ENCODE measurements around the gene IP6K3.

Gene IP6K3

DNA sequence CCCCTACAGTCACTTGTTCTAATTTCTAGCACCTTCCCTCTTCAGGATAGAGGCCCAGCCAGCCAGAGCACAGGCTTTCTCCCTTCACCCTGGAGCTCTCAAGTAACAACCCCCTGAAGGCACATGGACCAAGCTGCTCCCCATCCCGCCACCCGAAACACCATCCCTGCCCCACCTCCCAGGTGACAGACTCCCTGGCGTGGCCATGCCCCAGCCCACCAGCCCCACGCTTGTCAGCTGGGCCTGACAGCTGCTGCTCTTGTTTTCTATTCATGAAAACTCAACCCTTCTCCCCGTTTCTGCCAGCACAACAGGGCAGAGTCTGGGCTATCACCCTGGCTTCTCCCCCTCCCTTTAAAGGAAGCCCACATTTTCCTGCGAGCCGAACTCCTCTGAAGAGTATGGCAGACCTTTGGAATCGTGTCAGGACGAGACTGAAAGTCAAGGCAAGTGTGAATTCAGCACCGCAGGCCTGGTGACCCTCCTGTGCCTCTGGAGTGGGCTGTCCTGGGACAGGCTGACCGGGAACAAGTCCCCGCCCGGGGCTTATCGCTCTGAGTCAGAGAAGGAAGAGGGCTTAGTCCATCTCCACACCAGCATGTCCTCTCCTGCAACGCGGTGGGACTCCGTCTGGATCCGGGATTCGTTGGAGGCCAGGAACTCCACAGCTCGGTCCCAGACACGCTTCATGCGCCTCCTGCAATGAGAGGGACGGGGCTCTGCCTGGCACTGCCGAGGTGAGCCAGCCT, 25.6 kb upstream of the IP6K3 start:
- no peak overlapping the region for H3K4me3 ChIP-seq (ENCODE audit: control insufficient read depth, low read depth, low read length)
- TF ChIP-seq, protein P1, sequence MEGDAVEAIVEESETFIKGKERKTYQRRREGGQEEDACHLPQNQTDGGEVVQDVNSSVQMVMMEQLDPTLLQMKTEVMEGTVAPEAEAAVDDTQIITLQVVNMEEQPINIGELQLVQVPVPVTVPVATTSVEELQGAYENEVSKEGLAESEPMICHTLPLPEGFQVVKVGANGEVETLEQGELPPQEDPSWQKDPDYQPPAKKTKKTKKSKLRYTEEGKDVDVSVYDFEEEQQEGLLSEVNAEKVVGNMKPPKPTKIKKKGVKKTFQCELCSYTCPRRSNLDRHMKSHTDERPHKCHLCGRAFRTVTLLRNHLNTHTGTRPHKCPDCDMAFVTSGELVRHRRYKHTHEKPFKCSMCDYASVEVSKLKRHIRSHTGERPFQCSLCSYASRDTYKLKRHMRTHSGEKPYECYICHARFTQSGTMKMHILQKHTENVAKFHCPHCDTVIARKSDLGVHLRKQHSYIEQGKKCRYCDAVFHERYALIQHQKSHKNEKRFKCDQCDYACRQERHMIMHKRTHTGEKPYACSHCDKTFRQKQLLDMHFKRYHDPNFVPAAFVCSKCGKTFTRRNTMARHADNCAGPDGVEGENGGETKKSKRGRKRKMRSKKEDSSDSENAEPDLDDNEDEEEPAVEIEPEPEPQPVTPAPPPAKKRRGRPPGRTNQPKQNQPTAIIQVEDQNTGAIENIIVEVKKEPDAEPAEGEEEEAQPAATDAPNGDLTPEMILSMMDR (IDR thresholded peaks at IDR 0.05; ENCODE audit: control insufficient read depth, insufficient read depth, low read depth, low read length, missing control alignments): no peak
- DNase-seq (ENCODE audit: low read depth): no peak

- H3K4me3 ChIP-seq (ENCODE audit: control insufficient read depth, low read depth, low read length): no peak overlapping the region
- peak; percentile 98 for DNase-seq (ENCODE audit: low read depth)
- TF ChIP-seq, protein P1 (IDR thresholded peaks at IDR 0.05; ENCODE audit: control insufficient read depth, insufficient read depth, low read depth, low read length, missing control alignments): peak; percentile 71
Observed at GRCh38 chr6:33771146-33772081, 24.7 kb upstream of the IP6K3 start.

DNA sequence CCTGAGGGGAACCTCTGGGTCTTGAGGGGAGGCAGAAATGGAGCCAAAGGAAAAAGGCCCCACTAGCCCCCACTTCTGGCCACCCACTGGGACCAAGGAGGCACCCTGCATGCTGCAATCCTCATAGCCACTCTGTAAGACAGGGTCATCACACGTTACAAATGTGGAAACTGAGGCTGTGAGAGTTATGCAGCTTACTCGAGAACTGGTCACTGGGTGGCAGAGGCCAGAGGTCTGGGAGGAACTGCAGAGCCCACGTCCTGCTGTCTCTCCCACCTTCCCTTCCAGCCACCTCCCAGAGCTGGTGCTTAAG, 24.1 kb upstream of the IP6K3 start:
- H3K4me3 ChIP-seq (ENCODE audit: control insufficient read depth, low read depth, low read length): no peak overlapping the region
- TF ChIP-seq, protein P1 (IDR thresholded peaks at IDR 0.05; ENCODE audit: control insufficient read depth, insufficient read depth, low read depth, low read length, missing control alignments): no peak
- DNase-seq (ENCODE audit: low read depth): no peak

GRCh38 chr6:33770124-33770832, 23.6 kb upstream of the IP6K3 start:
- DNase-seq (ENCODE audit: low read depth): no peak
- TF ChIP-seq, protein P1 (IDR thresholded peaks at IDR 0.05; ENCODE audit: control insufficient read depth, insufficient read depth, low read depth, low read length, missing control alignments): no peak
- H3K4me3 ChIP-seq (ENCODE audit: control insufficient read depth, low read depth, low read length): no peak overlapping the region

GRCh38 chr6:33769248-33769821, 22.6 kb upstream of the IP6K3 start:
- TF ChIP-seq, protein P1 (IDR thresholded peaks at IDR 0.05; ENCODE audit: control insufficient read depth, insufficient read depth, low read depth, low read length, missing control alignments): no peak
- no peak for DNase-seq (ENCODE audit: low read depth)
- no peak overlapping the region for H3K4me3 ChIP-seq (ENCODE audit: control insufficient read depth, low read depth, low read length)

- TF ChIP-seq, protein P1 (IDR thresholded peaks at IDR 0.05; ENCODE audit: control insufficient read depth, insufficient read depth, low read depth, low read length, missing control alignments): peak; percentile 95
- no peak overlapping the region for H3K4me3 ChIP-seq (ENCODE audit: control insufficient read depth, low read depth, low read length)
- peak; percentile 60 for DNase-seq (ENCODE audit: low read depth)
Observed at GRCh38 chr6:33768644-33769120, 22.0 kb upstream of the IP6K3 start.
